ENCODE data around the gene BPIFB6.

The BPIFB6 gene

GRCh38 chr20:33076662-33077372, 45.4 kb downstream of the BPIFB6 start:
- DNase-seq (ENCODE audit: low read depth, low spot score): no peak
- no peaks in the 10 kb centered on the region for H3K4me1 ChIP-seq (ENCODE audit: control insufficient read depth, insufficient read depth, low read length)
- H3K9me3 ChIP-seq (ENCODE audit: control insufficient read depth, insufficient read depth, low read length): no peaks in the 10 kb centered on the region
- WGBS (ENCODE audit: insufficient coverage, insufficient read length): no CpG with 5 or more reads among the region's 6 CpGs
- H3K36me3 ChIP-seq (ENCODE audit: control insufficient read depth, insufficient read depth, low read length): no peaks in the 10 kb centered on the region
- no peaks in the 10 kb centered on the region for H3K27me3 ChIP-seq (ENCODE audit: control insufficient read depth, insufficient read depth, low read length)
- no peak overlapping the region for H3K27ac ChIP-seq (ENCODE audit: low read length)
- no peak overlapping the region for H3K4me3 ChIP-seq (ENCODE audit: low read length)

- Histone ChIP-seq H3K27ac (ENCODE audit: low read length) (no peak within 1 kb of the TSS), H3K4me1 (ENCODE audit: control insufficient read depth, insufficient read depth, low read length) (no peaks in the 10 kb centered on the region), H3K36me3 (ENCODE audit: control insufficient read depth, insufficient read depth, low read length) (no peaks in the 10 kb centered on the region), H3K4me3 (ENCODE audit: low read length) (no peak within 1 kb of the TSS), H3K9me3 (ENCODE audit: control insufficient read depth, insufficient read depth, low read length) (no peaks in the 10 kb centered on the region), H3K27me3 (ENCODE audit: control insufficient read depth, insufficient read depth, low read length) (no peaks in the 10 kb centered on the region)
- no CpG with 5 or more reads among the region's 2 CpGs for WGBS (ENCODE audit: insufficient coverage, insufficient read length)
- DNase-seq (ENCODE audit: low read depth, low spot score): no peak
Measured at GRCh38 chr20:33079259-33079658, 47.8 kb downstream of the BPIFB6 start, which contains the start of gene BPIFB4. TSS of gene BPIFB4 (plus strand) at chr20:33079643. CDS start at chr20:33081527, 1,884 bp downstream.

- H3K36me3 ChIP-seq (ENCODE audit: control insufficient read depth, insufficient read depth, low read length): no peaks in the 10 kb centered on the region
- no peak overlapping the region for H3K27ac ChIP-seq (ENCODE audit: low read length)
- H3K9me3 ChIP-seq (ENCODE audit: control insufficient read depth, insufficient read depth, low read length): no peaks in the 10 kb centered on the region
- WGBS (ENCODE audit: insufficient coverage, insufficient read length): no CpG with 5 or more reads among the region's 7 CpGs
- no peak overlapping the region for H3K4me3 ChIP-seq (ENCODE audit: low read length)
- H3K4me1 ChIP-seq (ENCODE audit: control insufficient read depth, insufficient read depth, low read length): no peaks in the 10 kb centered on the region
- H3K27me3 ChIP-seq (ENCODE audit: control insufficient read depth, insufficient read depth, low read length): no peaks in the 10 kb centered on the region
- no peak for DNase-seq (ENCODE audit: low read depth, low spot score)
Measured at GRCh38 chr20:33081411-33082154, 50.1 kb downstream of the BPIFB6 start.

GRCh38 chr20:33082546-33082945, 51.1 kb downstream of the BPIFB6 start:
- no peak overlapping the region for H3K4me3 ChIP-seq (ENCODE audit: low read length)
- DNase-seq (ENCODE audit: low read depth, low spot score): no peak
- no peaks in the 10 kb centered on the region for H3K4me1 ChIP-seq (ENCODE audit: control insufficient read depth, insufficient read depth, low read length)
- H3K9me3 ChIP-seq (ENCODE audit: control insufficient read depth, insufficient read depth, low read length): no peaks in the 10 kb centered on the region
- H3K27ac ChIP-seq (ENCODE audit: low read length): no peak overlapping the region
- no CpG with 5 or more reads among the region's 6 CpGs for WGBS (ENCODE audit: insufficient coverage, insufficient read length)
- H3K27me3 ChIP-seq (ENCODE audit: control insufficient read depth, insufficient read depth, low read length): no peaks in the 10 kb centered on the region
- H3K36me3 ChIP-seq (ENCODE audit: control insufficient read depth, insufficient read depth, low read length): no peaks in the 10 kb centered on the region

GRCh38 chr20:33083544-33084340, 52.3 kb downstream of the BPIFB6 start:
- Histone ChIP-seq H3K4me3 (ENCODE audit: low read length) (no peak overlapping the region), H3K9me3 (ENCODE audit: control insufficient read depth, insufficient read depth, low read length) (no peaks in the 10 kb centered on the region), H3K27me3 (ENCODE audit: control insufficient read depth, insufficient read depth, low read length) (no peaks in the 10 kb centered on the region), H3K27ac (ENCODE audit: low read length) (no peak overlapping the region), H3K4me1 (ENCODE audit: control insufficient read depth, insufficient read depth, low read length) (no peaks in the 10 kb centered on the region), H3K36me3 (ENCODE audit: control insufficient read depth, insufficient read depth, low read length) (no peaks in the 10 kb centered on the region)
- DNase-seq (ENCODE audit: low read depth, low spot score): no peak
- WGBS (ENCODE audit: insufficient coverage, insufficient read length): no CpG with 5 or more reads among the region's 20 CpGs

- no peaks in the 10 kb centered on the region for H3K27me3 ChIP-seq (ENCODE audit: control insufficient read depth, insufficient read depth, low read length)
- H3K27ac ChIP-seq (ENCODE audit: low read length): no peak overlapping the region
- DNase-seq (ENCODE audit: low read depth, low spot score): no peak
- no CpG with 5 or more reads among the region's 15 CpGs for WGBS (ENCODE audit: insufficient coverage, insufficient read length)
- no peak overlapping the region for H3K4me3 ChIP-seq (ENCODE audit: low read length)
- H3K36me3 ChIP-seq (ENCODE audit: control insufficient read depth, insufficient read depth, low read length): no peaks in the 10 kb centered on the region
- H3K4me1 ChIP-seq (ENCODE audit: control insufficient read depth, insufficient read depth, low read length): no peaks in the 10 kb centered on the region
- H3K9me3 ChIP-seq (ENCODE audit: control insufficient read depth, insufficient read depth, low read length): no peaks in the 10 kb centered on the region
Measured at GRCh38 chr20:33084722-33085121, 53.3 kb downstream of the BPIFB6 start.

GRCh38 chr20:33086052-33086722, 54.7 kb downstream of the BPIFB6 start:
- no peaks in the 10 kb centered on the region for H3K4me1 ChIP-seq (ENCODE audit: control insufficient read depth, insufficient read depth, low read length)
- DNase-seq (ENCODE audit: low read depth, low spot score): no peak
- WGBS (ENCODE audit: insufficient coverage, insufficient read length): no CpG with 5 or more reads among the region's 14 CpGs
- no peaks in the 10 kb centered on the region for H3K36me3 ChIP-seq (ENCODE audit: control insufficient read depth, insufficient read depth, low read length)
- H3K9me3 ChIP-seq (ENCODE audit: control insufficient read depth, insufficient read depth, low read length): no peaks in the 10 kb centered on the region
- no peak overlapping the region for H3K27ac ChIP-seq (ENCODE audit: low read length)
- no peak overlapping the region for H3K4me3 ChIP-seq (ENCODE audit: low read length)
- no peaks in the 10 kb centered on the region for H3K27me3 ChIP-seq (ENCODE audit: control insufficient read depth, insufficient read depth, low read length)

- no peaks in the 10 kb centered on the region for H3K27me3 ChIP-seq (ENCODE audit: control insufficient read depth, insufficient read depth, low read length)
- WGBS (ENCODE audit: insufficient coverage, insufficient read length): no CpG with 5 or more reads among the region's 3 CpGs
Measured at GRCh38 chr20:33091147-33091546, 59.7 kb downstream of the BPIFB6 start.

GRCh38 chr20:33091693-33092092, 60.2 kb downstream of the BPIFB6 start:
- no peak overlapping the region for H3K27ac ChIP-seq (ENCODE audit: low read length)

More at GRCh38 chr20:33091147-33091546, 59.7 kb downstream of the BPIFB6 start:
- H3K9me3 ChIP-seq (ENCODE audit: control insufficient read depth, insufficient read depth, low read length): no peaks in the 10 kb centered on the region
- no peak overlapping the region for H3K27ac ChIP-seq (ENCODE audit: low read length)
- no peaks in the 10 kb centered on the region for H3K36me3 ChIP-seq (ENCODE audit: control insufficient read depth, insufficient read depth, low read length)
- H3K4me3 ChIP-seq (ENCODE audit: low read length): no peak overlapping the region
- no peak for DNase-seq (ENCODE audit: low read depth, low spot score)
- H3K4me1 ChIP-seq (ENCODE audit: control insufficient read depth, insufficient read depth, low read length): no peaks in the 10 kb centered on the region

GRCh38 chr20:33092361-33092760, 60.9 kb downstream of the BPIFB6 start:
- H3K27me3 ChIP-seq (ENCODE audit: control insufficient read depth, insufficient read depth, low read length): no peaks in the 10 kb centered on the region
- no CpG with 5 or more reads among the region's 3 CpGs for WGBS (ENCODE audit: insufficient coverage, insufficient read length)
- DNase-seq (ENCODE audit: low read depth, low spot score): no peak

More at GRCh38 chr20:33091693-33092092, 60.2 kb downstream of the BPIFB6 start:
- WGBS (ENCODE audit: insufficient coverage, insufficient read length): no CpG with 5 or more reads among the region's 3 CpGs
- no peak overlapping the region for H3K4me3 ChIP-seq (ENCODE audit: low read length)
- no peaks in the 10 kb centered on the region for H3K36me3 ChIP-seq (ENCODE audit: control insufficient read depth, insufficient read depth, low read length)
- no peaks in the 10 kb centered on the region for H3K9me3 ChIP-seq (ENCODE audit: control insufficient read depth, insufficient read depth, low read length)
- H3K27me3 ChIP-seq (ENCODE audit: control insufficient read depth, insufficient read depth, low read length): no peaks in the 10 kb centered on the region
- no peaks in the 10 kb centered on the region for H3K4me1 ChIP-seq (ENCODE audit: control insufficient read depth, insufficient read depth, low read length)
- no peak for DNase-seq (ENCODE audit: low read depth, low spot score)

More at GRCh38 chr20:33092361-33092760, 60.9 kb downstream of the BPIFB6 start:
- H3K4me1 ChIP-seq (ENCODE audit: control insufficient read depth, insufficient read depth, low read length): no peaks in the 10 kb centered on the region
- H3K4me3 ChIP-seq (ENCODE audit: low read length): no peak overlapping the region
- no peaks in the 10 kb centered on the region for H3K9me3 ChIP-seq (ENCODE audit: control insufficient read depth, insufficient read depth, low read length)
- no peaks in the 10 kb centered on the region for H3K36me3 ChIP-seq (ENCODE audit: control insufficient read depth, insufficient read depth, low read length)
- H3K27ac ChIP-seq (ENCODE audit: low read length): no peak overlapping the region

Measured in iPS DF 6.9 (cell line).